ENCODE measurements around the gene PACRG.

DNA sequence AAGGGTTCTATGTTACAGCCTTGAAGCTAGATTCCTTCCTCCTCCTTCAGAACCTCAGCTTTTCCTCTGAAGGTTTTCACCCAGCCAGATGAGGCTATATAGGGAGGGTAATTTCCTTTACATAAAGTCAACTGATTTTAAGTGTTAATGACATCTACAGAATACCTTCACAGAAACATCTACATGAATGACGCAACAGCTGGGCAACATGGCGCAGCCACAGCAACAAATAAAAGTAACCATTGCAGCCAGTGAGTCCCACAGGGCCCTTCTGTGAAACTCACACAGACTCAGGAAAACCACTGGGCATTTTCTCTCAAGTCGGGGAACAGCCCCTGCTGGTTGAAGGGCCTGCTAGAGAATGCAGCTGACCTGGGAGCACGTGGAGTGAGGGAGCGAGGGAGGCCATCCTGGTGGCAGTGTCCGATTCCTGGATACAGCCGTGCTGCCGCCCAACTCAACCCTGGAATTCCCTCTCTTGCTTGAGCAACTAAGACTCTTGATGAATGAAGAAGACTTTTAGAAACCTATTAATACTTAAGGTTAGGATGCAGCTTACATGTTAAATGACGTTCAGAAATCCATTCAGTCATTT, 176.4 kb downstream of the PACRG start:
- TF ChIP-seq, protein P1, sequence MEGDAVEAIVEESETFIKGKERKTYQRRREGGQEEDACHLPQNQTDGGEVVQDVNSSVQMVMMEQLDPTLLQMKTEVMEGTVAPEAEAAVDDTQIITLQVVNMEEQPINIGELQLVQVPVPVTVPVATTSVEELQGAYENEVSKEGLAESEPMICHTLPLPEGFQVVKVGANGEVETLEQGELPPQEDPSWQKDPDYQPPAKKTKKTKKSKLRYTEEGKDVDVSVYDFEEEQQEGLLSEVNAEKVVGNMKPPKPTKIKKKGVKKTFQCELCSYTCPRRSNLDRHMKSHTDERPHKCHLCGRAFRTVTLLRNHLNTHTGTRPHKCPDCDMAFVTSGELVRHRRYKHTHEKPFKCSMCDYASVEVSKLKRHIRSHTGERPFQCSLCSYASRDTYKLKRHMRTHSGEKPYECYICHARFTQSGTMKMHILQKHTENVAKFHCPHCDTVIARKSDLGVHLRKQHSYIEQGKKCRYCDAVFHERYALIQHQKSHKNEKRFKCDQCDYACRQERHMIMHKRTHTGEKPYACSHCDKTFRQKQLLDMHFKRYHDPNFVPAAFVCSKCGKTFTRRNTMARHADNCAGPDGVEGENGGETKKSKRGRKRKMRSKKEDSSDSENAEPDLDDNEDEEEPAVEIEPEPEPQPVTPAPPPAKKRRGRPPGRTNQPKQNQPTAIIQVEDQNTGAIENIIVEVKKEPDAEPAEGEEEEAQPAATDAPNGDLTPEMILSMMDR (IDR thresholded peaks at IDR 0.05) = no peak
- no peak for TF ChIP-seq SIN3A (IDR thresholded peaks at IDR 0.05; ENCODE audit: borderline replicate concordance, low read depth, low read length)
- TF ChIP-seq, protein P2, sequence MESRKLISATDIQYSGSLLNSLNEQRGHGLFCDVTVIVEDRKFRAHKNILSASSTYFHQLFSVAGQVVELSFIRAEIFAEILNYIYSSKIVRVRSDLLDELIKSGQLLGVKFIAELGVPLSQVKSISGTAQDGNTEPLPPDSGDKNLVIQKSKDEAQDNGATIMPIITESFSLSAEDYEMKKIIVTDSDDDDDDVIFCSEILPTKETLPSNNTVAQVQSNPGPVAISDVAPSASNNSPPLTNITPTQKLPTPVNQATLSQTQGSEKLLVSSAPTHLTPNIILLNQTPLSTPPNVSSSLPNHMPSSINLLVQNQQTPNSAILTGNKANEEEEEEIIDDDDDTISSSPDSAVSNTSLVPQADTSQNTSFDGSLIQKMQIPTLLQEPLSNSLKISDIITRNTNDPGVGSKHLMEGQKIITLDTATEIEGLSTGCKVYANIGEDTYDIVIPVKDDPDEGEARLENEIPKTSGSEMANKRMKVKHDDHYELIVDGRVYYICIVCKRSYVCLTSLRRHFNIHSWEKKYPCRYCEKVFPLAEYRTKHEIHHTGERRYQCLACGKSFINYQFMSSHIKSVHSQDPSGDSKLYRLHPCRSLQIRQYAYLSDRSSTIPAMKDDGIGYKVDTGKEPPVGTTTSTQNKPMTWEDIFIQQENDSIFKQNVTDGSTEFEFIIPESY (IDR thresholded peaks at IDR 0.05; ENCODE audit: borderline replicate concordance, low read depth) = no peak
- TF ChIP-seq, protein P3, sequence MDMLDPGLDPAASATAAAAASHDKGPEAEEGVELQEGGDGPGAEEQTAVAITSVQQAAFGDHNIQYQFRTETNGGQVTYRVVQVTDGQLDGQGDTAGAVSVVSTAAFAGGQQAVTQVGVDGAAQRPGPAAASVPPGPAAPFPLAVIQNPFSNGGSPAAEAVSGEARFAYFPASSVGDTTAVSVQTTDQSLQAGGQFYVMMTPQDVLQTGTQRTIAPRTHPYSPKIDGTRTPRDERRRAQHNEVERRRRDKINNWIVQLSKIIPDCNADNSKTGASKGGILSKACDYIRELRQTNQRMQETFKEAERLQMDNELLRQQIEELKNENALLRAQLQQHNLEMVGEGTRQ (IDR thresholded peaks at IDR 0.05; ENCODE audit: borderline replicate concordance, low read depth, low read length) = no peak
- no peak for TF ChIP-seq EZH2phosphoT487 (IDR thresholded peaks at IDR 0.05; ENCODE audit: borderline replicate concordance, low read depth)
- TF ChIP-seq TAF1 (IDR thresholded peaks at IDR 0.05; ENCODE audit: borderline replicate concordance, low read depth, low read length) = no peak
- TF ChIP-seq JUND (IDR thresholded peaks at IDR 0.05) = no peak
- TF ChIP-seq ELF1 (IDR thresholded peaks at IDR 0.05) = no peak
- TF ChIP-seq FOXJ3 (CRISPR knock-in tag; IDR thresholded peaks at IDR 0.05) = no peak
- no peak for TF ChIP-seq RCOR1 (IDR thresholded peaks at IDR 0.05; ENCODE audit: low read length)
